DND-41 (cell line): Measurements from ENCODE around the gene PCED1A.

Experiments
- ATAC-seq: fragments of 200-7000 bp; cut with Tn5 transposase; 3 replicates; pipeline ENCODE4 v1.9.1; 2021; ENCODE audit warnings: low read depth; ENCODE audit not compliant: insufficient read depth
- DNase-seq: peaks from one replicate; pipeline ENCODE4 v3.0.0-alpha.2; 2020
- H2AFZ ChIP-seq: 2 replicates; pipeline ENCODE4 v1.6.0; 2012; ENCODE audit warnings: low read depth, low read length
- H3K27ac ChIP-seq: 2 replicates; pipeline ENCODE4 v1.5.1; 2012; ENCODE audit warnings: low read length, inconsistent platforms
- H3K27me3 ChIP-seq: fragments of 200-600 bp; sonication (generic); 2 replicates; pipeline ENCODE4 v1.6.0; 2012; ENCODE audit warnings: low read length, mild to moderate bottlenecking, inconsistent platforms; ENCODE audit not compliant: insufficient read depth, poor library complexity
- H3K36me3 ChIP-seq: 2 replicates; pipeline ENCODE4 v1.5.1; 2012; ENCODE audit warnings: low read length, inconsistent platforms; ENCODE audit not compliant: insufficient read depth
- H3K4me1 ChIP-seq: 2 replicates; pipeline ENCODE4 v1.5.1; 2012; ENCODE audit warnings: mild to moderate bottlenecking, low read length; ENCODE audit not compliant: insufficient read depth
- H3K4me2 ChIP-seq: 2 replicates; pipeline ENCODE4 v1.6.0; 2012; ENCODE audit warnings: mild to moderate bottlenecking, moderate library complexity, low read length, inconsistent platforms; ENCODE audit not compliant: insufficient read depth
- H3K4me3 ChIP-seq, 2 experiments: fragments of 200-600 bp in 1 of 2; shearing (Covaris generic) in 1 of 2; 2 replicates each; pipeline ENCODE4 v1.5.1; 2012 to 2016; ENCODE audit warnings: inconsistent platforms in 2 of 2, low read length in 2 of 2, mild to moderate bottlenecking in 2 of 2, low read depth in 1 of 2, moderate library complexity in 1 of 2
- H3K79me2 ChIP-seq: 2 replicates; pipeline ENCODE4 v1.6.0; 2012; ENCODE audit warnings: low read length, inconsistent platforms; ENCODE audit not compliant: insufficient read depth
- H3K9ac ChIP-seq: 2 replicates; pipeline ENCODE4 v1.6.0; 2012; ENCODE audit warnings: low read depth, mild to moderate bottlenecking, inconsistent platforms, low read length, moderate library complexity
- H3K9me3 ChIP-seq: 2 replicates; pipeline ENCODE4 v1.5.1; 2012; ENCODE audit warnings: low read length, moderate library complexity, mild to moderate bottlenecking, inconsistent platforms; ENCODE audit not compliant: insufficient read depth, severe bottlenecking
- H4K20me1 ChIP-seq: 2 replicates; pipeline ENCODE4 v1.6.0; 2012; ENCODE audit warnings: low read length; ENCODE audit not compliant: insufficient read depth
- CTCF ChIP-seq: IDR thresholded peaks from 2 replicates; pipeline ENCODE4 v1.5.1; 2012; ENCODE audit warnings: borderline replicate concordance, low read length, moderate library complexity, mild to moderate bottlenecking; ENCODE audit not compliant: poor library complexity, severe bottlenecking; ENCODE audit errors: extremely low read depth
- EZH2 ChIP-seq: IDR thresholded peaks from 3 replicates; pipeline ENCODE4 v1.6.1; 2012; ENCODE audit warnings: borderline replicate concordance, low read depth, mild to moderate bottlenecking, moderate library complexity, low read length, inconsistent platforms; ENCODE audit not compliant: severe bottlenecking

PCED1A gene

GRCh38 chr20:2795451-2795850 lies 45.0 kb downstream of the PCED1A start:
- peaks cover 25% of the 10 kb centered on the region for H3K27me3 ChIP-seq
- no peaks in the 10 kb centered on the region for H3K4me1 ChIP-seq
- no peaks in the 10 kb centered on the region for H3K79me2 ChIP-seq
- ATAC-seq, result no peak
- no peak overlapping the region for H2AFZ ChIP-seq
- no peak overlapping the region for H3K27ac ChIP-seq
- DNase-seq, result no peak
- H3K9me3 ChIP-seq, result no peaks in the 10 kb centered on the region
- H3K36me3 ChIP-seq, result no peaks in the 10 kb centered on the region
- H3K4me3 ChIP-seq, result no peak overlapping the region
- no peak overlapping the region for H3K4me2 ChIP-seq
- no peak overlapping the region for H3K9ac ChIP-seq
- H4K20me1 ChIP-seq, result peaks cover 23% of the 10 kb centered on the region
- TF ChIP-seq EZH2, result no peak
- TF ChIP-seq CTCF, result no peak

- Histone ChIP-seq H2AFZ (no peak overlapping the region), H3K4me3 (no peak overlapping the region), H3K4me1 (no peaks in the 10 kb centered on the region), H3K4me2 (no peak overlapping the region), H3K9ac (no peak overlapping the region), H3K27ac (no peak overlapping the region), H4K20me1 (peaks cover 23% of the 10 kb centered on the region), H3K27me3 (peaks cover 21% of the 10 kb centered on the region), H3K9me3 (no peaks in the 10 kb centered on the region), H3K79me2 (no peaks in the 10 kb centered on the region), H3K36me3 (no peaks in the 10 kb centered on the region)
- DNase-seq (no peak), ATAC-seq (no peak)
- TF ChIP-seq EZH2, result no peak
- TF ChIP-seq CTCF, result no peak
Measured at GRCh38 chr20:2794866-2795447, 45.5 kb downstream of the PCED1A start.

- no peaks in the 10 kb centered on the region for H3K79me2 ChIP-seq
- ATAC-seq (no peak), DNase-seq (no peak)
- no peak overlapping the region for H3K27ac ChIP-seq
- H3K4me3 ChIP-seq, result no peak overlapping the region
- no peaks in the 10 kb centered on the region for H3K36me3 ChIP-seq
- no peak overlapping the region for H2AFZ ChIP-seq
- no peak overlapping the region for H3K9ac ChIP-seq
- H3K9me3 ChIP-seq, result no peaks in the 10 kb centered on the region
- peaks cover 17% of the 10 kb centered on the region for H4K20me1 ChIP-seq
- TF ChIP-seq CTCF (no peak), EZH2 (no peak)
- peaks cover 21% of the 10 kb centered on the region for H3K27me3 ChIP-seq
- H3K4me1 ChIP-seq, result no peaks in the 10 kb centered on the region
- no peak overlapping the region for H3K4me2 ChIP-seq
Measured at GRCh38 chr20:2794202-2794748, 46.2 kb downstream of the PCED1A start.
